Liver (tissue), 9 donors: Measurements from ENCODE around the gene STK39. TPM values are rescaled to one million over a fixed set of nuclear protein-coding genes. Genes with fewer than 3 reads are reported as not detected.

ENCODE experiments used
- DNase-seq: peaks from one replicate; pipeline ENCODE4 v3.0.0-alpha.2; 2017; ENCODE audit warnings: low spot score
- H3K27ac ChIP-seq, 2 donors: one replicate each; pipeline ENCODE4 v1.7.0; 2013; ENCODE audit warnings: inconsistent platforms in 2 of 2, low read length in 2 of 2, control low read depth in 1 of 2, low read depth in 1 of 2, mild to moderate bottlenecking in 1 of 2
- H3K27me3 ChIP-seq, 4 donors: one replicate each; pipeline versions ENCODE4 v1.6.1 to v1.7.0; 2013; ENCODE audit warnings: low read length in 3 of 4, inconsistent platforms in 1 of 4, mild to moderate bottlenecking in 1 of 4, moderate library complexity in 1 of 4; ENCODE audit not compliant: control insufficient read depth in 4 of 4, insufficient read depth in 4 of 4
- H3K36me3 ChIP-seq, 4 donors: one replicate each; pipeline versions ENCODE4 v1.6.1 to v1.7.0; 2013; ENCODE audit warnings: low read length in 3 of 4, mild to moderate bottlenecking in 3 of 4, low read depth in 1 of 4, moderate library complexity in 1 of 4; ENCODE audit not compliant: control insufficient read depth in 4 of 4, insufficient read depth in 3 of 4
- H3K4me1 ChIP-seq, 4 donors: one replicate each; pipeline versions ENCODE4 v1.6.1 to v1.7.0; 2013; ENCODE audit warnings: low read length in 3 of 4, mild to moderate bottlenecking in 3 of 4, moderate library complexity in 1 of 4; ENCODE audit not compliant: control insufficient read depth in 4 of 4, insufficient read depth in 4 of 4
- H3K4me3 ChIP-seq, 3 donors: one replicate each; pipeline versions ENCODE4 v1.6.1 to v1.7.0; 2013; ENCODE audit warnings: low read length in 3 of 3, control low read depth in 1 of 3, low read depth in 1 of 3, mild to moderate bottlenecking in 1 of 3
- H3K9ac ChIP-seq, 2 donors: one replicate each; pipeline ENCODE4 v1.7.0; 2013; ENCODE audit warnings: low read length in 2 of 2, mild to moderate bottlenecking in 2 of 2, moderate library complexity in 2 of 2, control low read depth in 1 of 2, low read depth in 1 of 2
- H3K9me3 ChIP-seq, 4 donors: one replicate each; pipeline versions ENCODE4 v1.6.1 to v1.7.0; 2013; ENCODE audit warnings: low read length in 3 of 4; ENCODE audit not compliant: control insufficient read depth in 4 of 4
- EGR1 ChIP-seq, 2 donors: IDR thresholded peaks; 2 replicates each; pipeline ENCODE4 v1.6.1; 2016 to 2018; ENCODE audit warnings: antibody characterized with exemption in 2 of 2, low read depth in 2 of 2
- GABPA ChIP-seq, 2 donors: IDR thresholded peaks in 1 of 2; conservative IDR thresholded peaks in 1 of 2; 2 replicates each; pipeline ENCODE4 v1.6.1; 2016; ENCODE audit warnings: antibody characterized with exemption in 2 of 2, mild to moderate bottlenecking in 1 of 2, moderate library complexity in 1 of 2
- HNF4G ChIP-seq: IDR thresholded peaks from 2 replicates; pipeline ENCODE4 v1.6.1; 2016; ENCODE audit warnings: antibody characterized with exemption
- JUND ChIP-seq, 2 donors: IDR thresholded peaks; 2 replicates each; pipeline ENCODE4 v1.6.1; 2016; ENCODE audit warnings: antibody characterized with exemption in 2 of 2
- NR2F2 ChIP-seq: IDR thresholded peaks from 2 replicates; pipeline ENCODE4 v1.6.1; 2016; ENCODE audit warnings: antibody characterized with exemption
- RAD21 ChIP-seq, 2 donors: IDR thresholded peaks; 2 replicates each; pipeline ENCODE4 v1.6.1; 2016; ENCODE audit warnings: antibody characterized with exemption in 2 of 2, mild to moderate bottlenecking in 2 of 2
- SP1 ChIP-seq: IDR thresholded peaks from 2 replicates; pipeline ENCODE4 v1.6.1; 2018; ENCODE audit warnings: antibody characterized with exemption, mild to moderate bottlenecking
- TAF1 ChIP-seq: conservative IDR thresholded peaks from 2 replicates; pipeline ENCODE4 v1.6.1; 2016; ENCODE audit warnings: antibody characterized with exemption, mild to moderate bottlenecking
- WGBS: extraction: QIAGEN DNeasy Blood & Tissue Kit; methylation state at CpG from one replicate; pipeline ENCODE4 v1.1.7; 2013; 5-methylcytosine and 5-hydroxymethylcytosine counted together
- polyA plus RNA-seq, 2 donors: library from polyadenylated mRNA; stranded (reverse) in 1 of 2; unstranded in 1 of 2; fragments of 200-250 nt in 1 of 2; fragments of >200 nt in 1 of 2; fragmentation: Nextera tagmentation in 1 of 2; extraction: Ambion mirVana in 1 of 2; gene quantifications; one replicate each; pipeline versions ENCODE4 v1.2.1 to v1.2.3, GENCODE V29; 2013 to 2015
- total RNA-seq, 2 donors: library from RNA; depleted of rRNA; stranded (reverse); fragments of >200 nt; gene quantifications; one replicate each; pipeline ENCODE4 v1.2.3, GENCODE V29; 2014
- TF ChIP-seq, protein P1 (sequence below): IDR thresholded peaks from 2 replicates; pipeline ENCODE4 v1.6.1; 2016; ENCODE audit warnings: antibody characterized with exemption
- TF ChIP-seq, protein P2 (sequence below): IDR thresholded peaks from 2 replicates; pipeline ENCODE4 v1.6.1; 2016; ENCODE audit warnings: antibody characterized with exemption, mild to moderate bottlenecking
- TF ChIP-seq, protein P3 (sequence below): IDR thresholded peaks from 2 replicates; pipeline ENCODE4 v1.6.1; 2016; ENCODE audit warnings: antibody characterized with exemption
- TF ChIP-seq, protein P4 (sequence below): fragments of 150-350 bp; IDR thresholded peaks from 2 replicates; pipeline ENCODE4 v1.5.1; 2017; ENCODE audit warnings: improper control_type of control experiment, low read depth, low read length; ENCODE audit not compliant: missing input control
- TF ChIP-seq, protein P5 (sequence below): IDR thresholded peaks from 2 replicates; pipeline ENCODE4 v1.6.1; 2016; ENCODE audit warnings: antibody characterized with exemption
- donor health status: healthy.
- donor health status: healthy.
- donor health status: healthy.
- donor health status: healthy.
- donor health status: healthy.

The STK39 gene
- total and polyA plus RNA-seq, 4 donors, result 0.29 to 1.8 (median 0.73) TPM

DNA sequence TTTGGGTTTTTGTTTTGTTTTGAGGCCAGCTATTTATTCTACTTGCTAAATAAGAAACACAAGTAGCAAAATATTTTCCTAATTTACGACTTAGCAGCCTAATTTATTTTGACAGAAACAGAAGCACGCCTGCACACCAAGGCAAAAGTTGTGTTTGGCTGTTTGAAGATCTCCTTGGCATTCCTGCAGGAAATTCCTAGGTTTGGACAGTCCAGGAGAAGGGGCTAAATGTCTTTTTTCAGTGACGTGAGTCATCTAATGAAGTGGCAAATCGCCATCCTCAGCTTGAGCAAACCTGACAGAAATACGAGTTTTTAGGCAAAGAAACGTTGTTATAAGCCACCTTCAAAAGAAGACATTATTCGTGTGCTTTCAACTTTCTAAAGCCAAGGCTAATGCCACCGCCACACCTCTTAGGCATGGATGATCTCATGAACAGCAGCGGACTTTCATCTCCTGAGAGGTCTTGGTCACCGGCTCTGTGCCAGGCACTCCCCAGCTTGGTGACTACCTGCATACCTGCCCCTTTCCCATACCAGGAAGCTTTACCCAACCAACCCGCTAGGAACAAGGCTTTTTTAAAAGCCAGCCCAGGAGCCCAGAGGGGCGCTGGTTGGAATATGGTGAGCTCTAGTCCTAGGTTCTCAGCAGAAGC is 30.9 kb downstream of the STK39 start:
- Histone ChIP-seq H3K9me3 (no peaks in the 10 kb centered on the region), H3K4me3 (no peak overlapping the region), H3K36me3 (no peaks in the 10 kb centered on the region), H3K4me1 (no peaks in the 10 kb centered on the region), H3K9ac (no peak overlapping the region), H3K27me3 (no peaks in the 10 kb centered on the region), H3K27ac (no peak overlapping the region)
- no peak for DNase-seq
- 90% methylated on average over 12 of the region's 12 CpGs for WGBS
- TF ChIP-seq NR2F2, result no peak
- TF ChIP-seq, protein P1, sequence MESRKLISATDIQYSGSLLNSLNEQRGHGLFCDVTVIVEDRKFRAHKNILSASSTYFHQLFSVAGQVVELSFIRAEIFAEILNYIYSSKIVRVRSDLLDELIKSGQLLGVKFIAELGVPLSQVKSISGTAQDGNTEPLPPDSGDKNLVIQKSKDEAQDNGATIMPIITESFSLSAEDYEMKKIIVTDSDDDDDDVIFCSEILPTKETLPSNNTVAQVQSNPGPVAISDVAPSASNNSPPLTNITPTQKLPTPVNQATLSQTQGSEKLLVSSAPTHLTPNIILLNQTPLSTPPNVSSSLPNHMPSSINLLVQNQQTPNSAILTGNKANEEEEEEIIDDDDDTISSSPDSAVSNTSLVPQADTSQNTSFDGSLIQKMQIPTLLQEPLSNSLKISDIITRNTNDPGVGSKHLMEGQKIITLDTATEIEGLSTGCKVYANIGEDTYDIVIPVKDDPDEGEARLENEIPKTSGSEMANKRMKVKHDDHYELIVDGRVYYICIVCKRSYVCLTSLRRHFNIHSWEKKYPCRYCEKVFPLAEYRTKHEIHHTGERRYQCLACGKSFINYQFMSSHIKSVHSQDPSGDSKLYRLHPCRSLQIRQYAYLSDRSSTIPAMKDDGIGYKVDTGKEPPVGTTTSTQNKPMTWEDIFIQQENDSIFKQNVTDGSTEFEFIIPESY, result no peak
- TF ChIP-seq, protein P2, sequence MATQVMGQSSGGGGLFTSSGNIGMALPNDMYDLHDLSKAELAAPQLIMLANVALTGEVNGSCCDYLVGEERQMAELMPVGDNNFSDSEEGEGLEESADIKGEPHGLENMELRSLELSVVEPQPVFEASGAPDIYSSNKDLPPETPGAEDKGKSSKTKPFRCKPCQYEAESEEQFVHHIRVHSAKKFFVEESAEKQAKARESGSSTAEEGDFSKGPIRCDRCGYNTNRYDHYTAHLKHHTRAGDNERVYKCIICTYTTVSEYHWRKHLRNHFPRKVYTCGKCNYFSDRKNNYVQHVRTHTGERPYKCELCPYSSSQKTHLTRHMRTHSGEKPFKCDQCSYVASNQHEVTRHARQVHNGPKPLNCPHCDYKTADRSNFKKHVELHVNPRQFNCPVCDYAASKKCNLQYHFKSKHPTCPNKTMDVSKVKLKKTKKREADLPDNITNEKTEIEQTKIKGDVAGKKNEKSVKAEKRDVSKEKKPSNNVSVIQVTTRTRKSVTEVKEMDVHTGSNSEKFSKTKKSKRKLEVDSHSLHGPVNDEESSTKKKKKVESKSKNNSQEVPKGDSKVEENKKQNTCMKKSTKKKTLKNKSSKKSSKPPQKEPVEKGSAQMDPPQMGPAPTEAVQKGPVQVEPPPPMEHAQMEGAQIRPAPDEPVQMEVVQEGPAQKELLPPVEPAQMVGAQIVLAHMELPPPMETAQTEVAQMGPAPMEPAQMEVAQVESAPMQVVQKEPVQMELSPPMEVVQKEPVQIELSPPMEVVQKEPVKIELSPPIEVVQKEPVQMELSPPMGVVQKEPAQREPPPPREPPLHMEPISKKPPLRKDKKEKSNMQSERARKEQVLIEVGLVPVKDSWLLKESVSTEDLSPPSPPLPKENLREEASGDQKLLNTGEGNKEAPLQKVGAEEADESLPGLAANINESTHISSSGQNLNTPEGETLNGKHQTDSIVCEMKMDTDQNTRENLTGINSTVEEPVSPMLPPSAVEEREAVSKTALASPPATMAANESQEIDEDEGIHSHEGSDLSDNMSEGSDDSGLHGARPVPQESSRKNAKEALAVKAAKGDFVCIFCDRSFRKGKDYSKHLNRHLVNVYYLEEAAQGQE, result no peak
- TF ChIP-seq GABPA (IDR thresholded peaks at IDR 0.05 in 1 of 2, conservative IDR thresholded peaks at IDR 0.05 in 1 of 2), result no peak
- TF ChIP-seq, protein P3, sequence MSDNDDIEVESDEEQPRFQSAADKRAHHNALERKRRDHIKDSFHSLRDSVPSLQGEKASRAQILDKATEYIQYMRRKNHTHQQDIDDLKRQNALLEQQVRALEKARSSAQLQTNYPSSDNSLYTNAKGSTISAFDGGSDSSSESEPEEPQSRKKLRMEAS, result no peak
- TF ChIP-seq HNF4G, result no peak
- TF ChIP-seq, protein P4, sequence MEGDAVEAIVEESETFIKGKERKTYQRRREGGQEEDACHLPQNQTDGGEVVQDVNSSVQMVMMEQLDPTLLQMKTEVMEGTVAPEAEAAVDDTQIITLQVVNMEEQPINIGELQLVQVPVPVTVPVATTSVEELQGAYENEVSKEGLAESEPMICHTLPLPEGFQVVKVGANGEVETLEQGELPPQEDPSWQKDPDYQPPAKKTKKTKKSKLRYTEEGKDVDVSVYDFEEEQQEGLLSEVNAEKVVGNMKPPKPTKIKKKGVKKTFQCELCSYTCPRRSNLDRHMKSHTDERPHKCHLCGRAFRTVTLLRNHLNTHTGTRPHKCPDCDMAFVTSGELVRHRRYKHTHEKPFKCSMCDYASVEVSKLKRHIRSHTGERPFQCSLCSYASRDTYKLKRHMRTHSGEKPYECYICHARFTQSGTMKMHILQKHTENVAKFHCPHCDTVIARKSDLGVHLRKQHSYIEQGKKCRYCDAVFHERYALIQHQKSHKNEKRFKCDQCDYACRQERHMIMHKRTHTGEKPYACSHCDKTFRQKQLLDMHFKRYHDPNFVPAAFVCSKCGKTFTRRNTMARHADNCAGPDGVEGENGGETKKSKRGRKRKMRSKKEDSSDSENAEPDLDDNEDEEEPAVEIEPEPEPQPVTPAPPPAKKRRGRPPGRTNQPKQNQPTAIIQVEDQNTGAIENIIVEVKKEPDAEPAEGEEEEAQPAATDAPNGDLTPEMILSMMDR, result no peak
- no peak for TF ChIP-seq SP1
- TF ChIP-seq RAD21 (IDR thresholded peaks at IDR 0.05), result no peak

DNA sequence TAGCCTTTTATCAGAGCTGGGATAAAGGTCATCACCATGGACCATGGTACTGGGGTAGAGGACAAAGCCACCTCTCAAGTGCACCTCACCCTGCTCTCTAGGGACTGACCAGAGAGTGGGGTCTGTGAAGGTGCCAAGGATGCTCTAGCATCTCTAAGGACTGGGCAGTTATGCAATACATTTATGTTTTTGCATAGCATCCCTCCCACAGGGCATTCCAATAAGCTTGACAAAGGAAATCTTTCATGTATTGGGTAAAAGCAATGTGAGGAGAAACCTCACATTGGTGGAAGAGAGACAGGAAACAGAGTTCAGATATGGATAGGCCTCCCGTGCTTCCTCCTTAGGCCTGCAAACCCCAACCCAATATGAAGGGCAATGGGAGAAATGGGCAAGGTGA is 31.6 kb downstream of the STK39 start:
- Histone ChIP-seq H3K9me3 (no peaks in the 10 kb centered on the region), H3K27me3 (no peaks in the 10 kb centered on the region), H3K4me3 (no peak overlapping the region), H3K4me1 (peaks cover 0 to 5% (median 0%) of the 10 kb centered on the region in 4 donors), H3K9ac (no peak overlapping the region), H3K36me3 (no peaks in the 10 kb centered on the region), H3K27ac (no peak overlapping the region)
- DNase-seq, result no peak
- WGBS, result 61% methylated on average over 1 of the region's 1 CpG
- TF ChIP-seq TAF1 (no peak), RAD21 (IDR thresholded peaks at IDR 0.05) (no peak), SP1 (no peak), EGR1 (IDR thresholded peaks at IDR 0.05; ENCODE audit: low read depth in 2 of 2) (no peak), HNF4G (no peak), JUND (IDR thresholded peaks at IDR 0.05) (no peak)
- TF ChIP-seq, protein P5, sequence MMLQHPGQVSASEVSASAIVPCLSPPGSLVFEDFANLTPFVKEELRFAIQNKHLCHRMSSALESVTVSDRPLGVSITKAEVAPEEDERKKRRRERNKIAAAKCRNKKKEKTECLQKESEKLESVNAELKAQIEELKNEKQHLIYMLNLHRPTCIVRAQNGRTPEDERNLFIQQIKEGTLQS, result no peak
